GM19467 (cell line): ENCODE results near the gene TRIM62.
"Not testable (repeated sequence)": the region's sequence is repeated elsewhere in the genome, so short reads cannot be mapped to it uniquely, and the experiment has no call there.

ENCODE experiments used
- ATAC-seq: cut with Tn5 transposase; IDR thresholded peaks from one replicate; pipeline ENCODE4 v1.9.1; 2021; ENCODE audit warnings: mild to moderate bottlenecking, moderate library complexity; ENCODE audit not compliant: unreplicated experiment

Gene TRIM62

GRCh38 chr1:33140153-33141149 lies 41.4 kb downstream of the TRIM62 start:
- no peak for ATAC-seq

GRCh38 chr1:33137800-33138199 lies 44.0 kb downstream of the TRIM62 start:
- ATAC-seq, result no peak

GRCh38 chr1:33136041-33136440 lies 45.8 kb downstream of the TRIM62 start:
- ATAC-seq, result not testable (repeated sequence)

GRCh38 chr1:33133478-33134105 lies 48.3 kb downstream of the TRIM62 start:
- no peak for ATAC-seq

GRCh38 chr1:33132549-33132948 lies 49.3 kb downstream of the TRIM62 start:
- ATAC-seq, result no peak

DNA sequence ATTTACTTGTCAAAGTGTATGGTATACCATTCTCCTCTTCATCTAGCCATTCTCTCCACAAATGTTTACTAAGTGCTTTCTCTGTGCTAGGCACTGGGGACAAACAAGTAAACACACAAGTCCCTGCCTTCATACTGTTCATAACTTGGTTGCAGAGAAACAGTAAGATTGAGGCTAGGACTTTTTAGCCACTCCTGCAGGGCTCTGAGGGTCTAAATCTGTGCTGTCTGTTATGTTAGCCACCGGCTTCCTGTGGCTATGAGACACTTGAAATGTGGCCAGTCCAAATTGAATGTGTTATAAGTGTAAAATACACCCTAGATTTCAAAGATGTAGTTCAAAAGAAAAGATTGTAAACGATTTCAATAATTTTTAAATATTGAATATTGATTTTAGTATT lies 50.7 kb downstream of the TRIM62 start:
- no peak for ATAC-seq

GRCh38 chr1:33130297-33130696 lies 51.5 kb downstream of the TRIM62 start:
- no peak for ATAC-seq

DNA sequence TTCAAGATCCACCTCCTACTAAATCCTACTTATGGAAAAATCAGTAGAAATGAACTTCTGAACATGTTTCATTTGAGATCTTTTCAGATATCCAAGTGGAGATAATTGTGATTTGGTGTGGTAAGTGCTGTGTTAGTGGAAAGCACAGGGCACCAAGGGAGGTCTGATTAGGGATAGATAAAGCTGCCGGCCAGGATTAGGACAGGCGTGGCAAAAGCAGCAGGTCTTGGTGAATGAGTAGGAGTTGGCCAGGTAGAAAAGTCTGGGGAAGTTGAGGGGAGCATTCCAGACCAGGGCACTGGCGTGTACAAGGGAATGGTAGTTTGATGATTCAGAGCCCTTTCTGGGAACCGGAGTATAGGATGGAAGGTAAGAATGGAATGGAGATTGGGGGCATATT lies 53.1 kb downstream of the TRIM62 start:
- ATAC-seq, result no peak

DNA sequence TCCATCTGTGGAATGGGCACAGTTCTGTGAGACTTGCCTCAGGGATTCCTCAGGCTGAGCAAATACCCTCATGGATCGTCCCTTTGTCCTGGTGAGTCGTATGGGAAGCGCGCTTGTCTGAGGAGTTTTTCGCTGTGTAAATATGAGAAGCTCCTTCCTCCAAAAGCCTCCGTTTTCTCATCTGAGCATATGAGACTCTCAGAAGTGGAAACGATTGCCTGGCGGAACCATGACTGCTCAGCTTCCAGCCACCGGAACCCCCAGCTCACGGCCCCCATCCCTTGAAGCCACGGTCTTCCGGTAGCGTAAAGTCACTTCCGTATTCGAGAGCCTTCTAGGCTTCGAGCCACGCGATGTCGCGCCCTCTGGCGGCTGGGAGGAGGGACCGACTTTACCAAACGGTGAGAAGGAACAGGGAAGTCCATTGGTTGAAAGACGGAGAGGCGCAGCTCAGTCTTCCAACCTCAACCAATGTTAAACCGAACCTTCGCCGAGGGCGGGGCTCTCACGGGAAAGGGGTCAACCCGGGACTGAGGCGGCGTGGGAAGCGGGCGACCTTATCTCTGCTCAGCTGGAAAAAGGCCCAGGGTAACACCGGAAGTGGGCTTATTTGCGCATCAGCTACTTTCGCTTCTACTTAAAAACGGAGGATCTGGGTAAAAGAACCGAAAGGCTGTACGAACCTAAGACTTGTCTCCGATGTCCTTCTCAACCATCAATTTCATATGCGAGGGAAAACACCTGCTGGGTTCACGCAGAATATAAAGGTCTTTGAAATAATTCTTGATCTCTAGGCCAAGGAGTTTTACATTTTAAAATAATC lies 54.6 kb downstream of the TRIM62 start:
- peak; percentile 92 for ATAC-seq

DNA sequence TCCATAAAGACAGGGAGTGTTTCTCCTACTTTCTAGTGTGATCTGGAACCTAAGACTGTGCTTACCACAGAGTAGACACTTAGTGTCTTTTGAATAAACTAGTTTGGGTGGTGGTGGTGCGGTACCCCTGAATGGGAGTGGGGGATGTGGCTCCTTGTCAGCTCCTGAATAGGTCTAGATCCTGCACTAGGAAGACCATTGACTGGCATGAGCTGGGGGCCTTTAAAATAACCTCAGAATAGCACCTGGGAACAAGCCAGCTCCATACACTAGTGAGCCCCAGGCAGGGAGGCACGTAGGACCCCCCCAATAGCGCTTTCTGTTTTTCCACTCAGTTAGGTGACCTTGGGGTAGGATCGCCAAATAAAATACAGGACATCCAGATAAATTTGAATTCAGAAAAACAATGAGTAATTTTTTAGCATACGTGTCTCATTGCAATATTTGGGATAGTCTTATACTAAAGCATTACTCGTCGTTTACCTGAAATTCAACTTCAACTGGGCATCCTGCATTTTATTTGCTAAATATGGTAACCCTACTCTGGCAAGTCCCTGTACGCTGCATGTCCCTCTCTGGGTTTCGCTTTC lies 55.3 kb downstream of the TRIM62 start:
- no peak for ATAC-seq

DNA sequence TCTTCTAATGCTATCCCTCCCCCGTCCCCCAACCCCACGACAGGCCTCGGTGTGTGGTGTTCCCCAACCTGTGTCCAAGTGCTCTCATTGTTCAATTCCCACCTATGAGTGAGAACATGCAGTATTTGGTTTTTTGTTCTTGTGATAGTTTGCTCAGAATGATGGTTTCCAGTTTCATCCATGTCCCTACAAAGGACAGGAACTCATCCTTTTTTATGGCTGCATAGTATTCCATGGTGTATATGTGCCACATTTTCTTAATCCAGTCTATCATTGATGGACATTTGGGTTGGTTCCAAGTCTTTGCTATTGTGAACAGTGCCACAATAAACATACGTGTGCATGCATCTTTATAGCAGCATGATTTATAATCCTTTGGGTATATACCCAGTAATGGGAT lies 57.2 kb downstream of the TRIM62 start:
- not testable (repeated sequence) for ATAC-seq

GRCh38 chr1:33123266-33123665 lies 58.6 kb downstream of the TRIM62 start:
- no peak for ATAC-seq

GRCh38 chr1:33122483-33123178 lies 59.2 kb downstream of the TRIM62 start:
- ATAC-seq, result no peak

DNA sequence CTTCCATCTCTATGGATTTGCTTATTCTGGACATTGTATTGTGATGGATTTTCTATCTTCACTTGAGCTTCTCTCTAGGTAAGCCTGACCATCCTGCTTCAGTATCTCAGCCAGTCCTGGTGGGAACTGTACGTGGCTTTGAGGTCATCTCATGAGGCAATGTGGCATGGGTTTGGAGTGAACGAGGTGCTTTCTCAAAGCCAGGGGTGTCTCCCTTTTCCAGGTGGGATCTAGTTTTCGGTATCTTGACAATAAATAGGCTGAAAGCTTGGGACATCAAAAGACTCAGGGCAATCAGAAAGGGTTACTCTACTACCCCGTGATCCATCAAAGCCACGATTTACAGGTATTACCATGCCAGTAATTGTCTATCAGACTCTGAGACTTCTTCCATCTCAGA lies 60.1 kb downstream of the TRIM62 start:
- ATAC-seq, result no peak

DNA sequence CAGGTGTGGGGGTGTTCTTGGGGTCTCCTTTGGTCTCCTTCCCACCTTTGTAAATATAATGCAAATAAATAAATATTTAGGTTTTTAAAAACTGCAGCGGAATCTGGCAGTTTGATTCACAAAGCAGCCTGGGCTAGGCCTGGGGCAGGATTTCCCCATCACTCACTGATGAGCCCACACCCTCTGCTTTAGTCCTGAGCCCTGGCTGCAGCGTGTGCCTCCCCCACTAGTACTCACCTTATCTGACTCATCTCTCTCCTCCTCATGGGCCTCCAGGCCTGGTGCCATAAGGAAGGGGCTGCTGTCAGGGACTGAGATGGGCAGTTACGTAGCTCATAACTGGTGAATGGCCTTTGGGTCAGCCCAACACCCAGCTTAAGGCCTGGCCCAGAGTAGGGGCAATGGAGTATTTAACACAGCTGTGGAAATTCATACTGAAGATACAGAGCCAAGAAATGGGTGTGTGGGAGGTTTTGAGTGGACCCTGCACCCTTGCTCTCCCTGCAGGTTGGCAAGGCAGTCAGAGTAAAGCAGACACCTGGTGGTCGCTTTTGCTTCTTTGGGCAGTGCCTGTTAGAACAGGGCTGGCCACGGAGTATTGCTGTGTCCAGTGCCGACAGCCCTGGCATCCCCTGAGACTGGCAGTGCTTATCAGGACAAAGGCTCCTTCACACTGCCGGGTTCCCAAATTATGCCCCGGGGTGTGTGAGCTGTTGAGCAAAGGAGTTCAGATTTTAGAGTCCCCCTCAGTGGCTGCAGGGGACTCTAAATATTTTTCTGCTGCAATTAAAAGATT lies 61.2 kb downstream of the TRIM62 start:
- no peak for ATAC-seq

GRCh38 chr1:33119532-33120217 lies 62.2 kb downstream of the TRIM62 start:
- ATAC-seq, result no peak

DNA sequence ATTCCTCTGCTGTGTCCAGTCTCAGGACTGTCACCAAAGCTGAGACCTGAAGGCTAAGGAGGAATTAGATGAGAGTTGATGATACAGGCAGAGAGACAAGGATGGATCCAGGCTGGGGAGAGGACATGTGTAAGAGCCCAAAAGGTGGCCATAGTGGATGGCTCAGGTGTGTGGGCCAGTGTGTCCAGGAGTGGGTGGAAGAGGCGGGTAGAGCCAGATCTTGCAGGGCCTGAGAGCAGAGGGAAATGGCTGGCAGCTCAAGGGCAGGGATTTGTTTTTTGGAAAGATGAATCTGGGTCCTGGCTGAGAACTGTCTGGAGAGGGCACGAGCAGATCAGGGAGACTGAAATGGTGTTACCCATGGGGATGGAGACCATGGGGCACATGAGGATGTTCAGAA lies 62.8 kb downstream of the TRIM62 start:
- no peak for ATAC-seq

DNA sequence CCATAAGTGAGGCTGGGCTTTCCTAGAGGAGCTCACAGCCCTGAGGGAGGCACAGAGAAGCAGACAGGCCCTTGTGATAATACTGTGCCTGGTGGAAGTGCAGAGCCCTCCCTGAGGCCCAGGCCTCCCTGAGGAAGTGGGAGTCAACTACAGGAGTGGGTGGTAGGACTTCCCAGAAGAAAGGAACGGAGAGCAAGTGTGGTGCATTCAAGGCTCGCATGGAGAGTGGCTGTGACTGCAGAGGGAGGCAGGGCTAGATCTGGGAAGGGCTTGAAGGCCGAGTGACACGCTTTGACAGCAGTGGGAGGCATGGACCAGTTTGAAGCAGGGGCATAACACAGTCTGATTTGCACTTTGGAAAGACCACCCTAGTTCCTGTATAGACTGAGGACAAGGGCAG lies 63.6 kb downstream of the TRIM62 start:
- ATAC-seq, result no peak
